A673 (cell line): ENCODE results near the gene COG6. TPM values are rescaled to one million over a fixed set of nuclear protein-coding genes. Genes with fewer than 3 reads are reported as not detected.

Source experiments
- BruUV-seq: library from RNA; stranded (reverse); fragments of 400-500 nt; replicated peaks from 2 replicates; lab custom pipeline; 2021; lab: Mats Ljungman, UMichigan
- CTCF ChIA-PET: fragments of 300-600 bp; sonication (Branson Sonifier 250); formaldehyde crosslinking; loops from one replicate; lab custom pipeline; 2022; ENCODE audit warnings: antibody characterized with exemption; lab: Charles Lee
- POLR2A ChIA-PET: fragments of 300-600 bp; sonication (Branson Sonifier 250); formaldehyde crosslinking; loops from one replicate; lab custom pipeline; 2022; ENCODE audit warnings: antibody characterized with exemption; ENCODE audit not compliant: low non-redundant PET; lab: Charles Lee
- DNase-seq: peaks from one replicate; pipeline ENCODE4 v3.0.0-alpha.2; 2015; ENCODE audit warnings: low spot score
- H3K27ac ChIP-seq: fragments of 200-600 bp; sonication (generic); 2 replicates; pipeline ENCODE4 v1.5.1; 2016; ENCODE audit warnings: mixed run types, low read depth, mild to moderate bottlenecking, mixed read lengths, antibody characterized with exemption, low read length; ENCODE audit not compliant: poor library complexity, severe bottlenecking
- H3K27me3 ChIP-seq: fragments of 200-600 bp; sonication (generic); replicated peaks from 2 replicates; pipeline ENCODE4 v1.6.1; 2017; ENCODE audit warnings: mixed run types, low read depth, mild to moderate bottlenecking, mixed read lengths, antibody characterized with exemption, low read length; ENCODE audit not compliant: insufficient read depth, poor library complexity
- H3K36me3 ChIP-seq: fragments of 200-600 bp; sonication (generic); 2 replicates; pipeline ENCODE4 v1.6.1; 2016; ENCODE audit warnings: mixed run types, mild to moderate bottlenecking, mixed read lengths, antibody characterized with exemption, low read length; ENCODE audit not compliant: insufficient read depth, poor library complexity, severe bottlenecking
- H3K4me1 ChIP-seq: fragments of 200-600 bp; sonication (generic); 2 replicates; pipeline ENCODE4 v1.6.1; 2017; ENCODE audit warnings: mixed run types, mild to moderate bottlenecking, mixed read lengths, antibody characterized with exemption, low read length; ENCODE audit not compliant: insufficient read depth, poor library complexity, severe bottlenecking
- H3K4me3 ChIP-seq: fragments of 200-600 bp; sonication (generic); 2 replicates; pipeline ENCODE4 v1.5.1; 2016; ENCODE audit warnings: low read depth, mixed run types, mild to moderate bottlenecking, mixed read lengths, low read length; ENCODE audit not compliant: poor library complexity, severe bottlenecking
- H3K9me3 ChIP-seq: fragments of 200-600 bp; sonication (generic); 2 replicates; pipeline ENCODE4 v1.6.1; 2016; ENCODE audit warnings: mixed run types, low read depth, mild to moderate bottlenecking, mixed read lengths, antibody characterized with exemption, low read length; ENCODE audit not compliant: poor library complexity, severe bottlenecking
- CTCF ChIP-seq: fragments of 300-800, 200-600 bp; sonication (generic); conservative IDR thresholded peaks from 2 replicates; pipeline ENCODE4 v1.5.1; 2017; ENCODE audit warnings: low read depth, mild to moderate bottlenecking, antibody characterized with exemption, low read length, moderate library complexity, mixed read lengths
- EZH2 ChIP-seq: fragments of 200-600 bp; sonication (generic); IDR thresholded peaks from 2 replicates; pipeline ENCODE4 v1.6.1; 2017; ENCODE audit warnings: borderline replicate concordance, low read depth, mild to moderate bottlenecking, mixed read lengths, antibody characterized with exemption, low read length; ENCODE audit not compliant: poor library complexity, severe bottlenecking
- intact Hi-C: fragments of 100-400 bp; cut with micrococcal nuclease; formaldehyde crosslinking; loops from one replicate; pipeline ENCODE4 v1.10.0; 2022; ENCODE audit not compliant: unreplicated experiment
- total RNA-seq: library from RNA; stranded (reverse); gene quantifications from 2 replicates; pipeline ENCODE4 v1.2.3, GENCODE V29; 2021

The COG6 gene
- total RNA-seq, 1 experiment from 2014 or later, result 33.6 TPM

- Histone ChIP-seq H3K4me1 (peaks cover 47% of the 10 kb centered on the region), H3K36me3 (no peaks in the 10 kb centered on the region), H3K27ac (peak overlapping the region; percentile 61), H3K4me3 (no peak overlapping the region), H3K27me3 (no peaks in the 10 kb centered on the region), H3K9me3 (no peaks in the 10 kb centered on the region)
- ChIA-PET CTCF (interaction anchor here (0.6 to 2.0 kb wide), 14 partner anchors 10 to 703 kb away, joined by 3 to 18 read pairs (median 4); partner anchors contain the start of gene LHFPL6), POLR2A (interaction anchor here (0.9 kb wide), 1 partner anchor 311 kb away, joined by 4 read pairs; no protein-coding TSS in a partner anchor)
- BruUV-seq, result no TSS peak
- intact Hi-C loops, result loop anchor here (5.0 kb wide), 1 partner anchor 340 kb away; no protein-coding TSS in a partner anchor
- TF ChIP-seq CTCF (peak; percentile 94), EZH2 (no peak)
- DNase-seq, result peak; percentile 86
Observed at GRCh38 chr13:39612023-39612637, 43.3 kb upstream of the COG6 start.

- Histone ChIP-seq H3K9me3 (no peaks in the 10 kb centered on the region), H3K27ac (no peak overlapping the region), H3K36me3 (no peaks in the 10 kb centered on the region), H3K27me3 (no peaks in the 10 kb centered on the region), H3K4me1 (peaks cover 31% of the 10 kb centered on the region), H3K4me3 (no peak overlapping the region)
- no TSS peak for BruUV-seq
- intact Hi-C loops, result loop anchor here (1.0 to 2.0 kb wide), 2 partner anchors 471 to 565 kb away; no protein-coding TSS in a partner anchor
- peak; percentile 89 for DNase-seq
- no peak for TF ChIP-seq EZH2
- peak; percentile 91 for TF ChIP-seq CTCF
- POLR2A ChIA-PET, result interaction anchor here (0.9 kb wide), 1 partner anchor 370 kb away, joined by 3 read pairs; no protein-coding TSS in a partner anchor
- CTCF ChIA-PET, result interaction anchor here (0.5 to 1.3 kb wide), 16 partner anchors 13 to 1164 kb away, joined by 3 to 26 read pairs (median 5); partner anchors contain the start of genes LHFPL6, NHLRC3 and PROSER1
Observed at GRCh38 chr13:39616087-39616694, 39.3 kb upstream of the COG6 start.

GRCh38 chr13:39618561-39618960, 36.9 kb upstream of the COG6 start:
- no peak overlapping the region for H3K27ac ChIP-seq
- DNase-seq, result no peak
- peaks cover 10% of the 10 kb centered on the region for H3K4me1 ChIP-seq
- no TSS peak for BruUV-seq
- ChIA-PET CTCF (no interaction called here), POLR2A (no interaction called here)
- H3K4me3 ChIP-seq, result no peak overlapping the region
- no peaks in the 10 kb centered on the region for H3K9me3 ChIP-seq
- H3K36me3 ChIP-seq, result no peaks in the 10 kb centered on the region
- TF ChIP-seq CTCF, result no peak
- TF ChIP-seq EZH2, result no peak
- intact Hi-C loops, result no loop called here
- H3K27me3 ChIP-seq, result no peaks in the 10 kb centered on the region
